ENCODE data around the gene FSTL3. TPM values are rescaled to one million over a fixed set of nuclear protein-coding genes. Genes with fewer than 3 reads are reported as not detected.

The FSTL3 gene
- total and polyA plus RNA-seq, 2 of the 13 experiments (the other 11 are each of a cell fraction or from before 2014, with no cell fraction given) = 13.5 to 15.6 TPM

GRCh38 chr19:685454-685931 lies 9.3 kb downstream of the FSTL3 start (continued):
- no peak for TF ChIP-seq PAXIP1 (CRISPR knock-in tag; conservative IDR thresholded peaks at IDR 0.05)

- Histone ChIP-seq H3K9me3 (ENCODE audit: low read length) (no peaks in the 10 kb centered on the region), H3K79me2 (ENCODE audit: insufficient read depth, low read length) (no peaks in the 10 kb centered on the region), H3K27me3 (ENCODE audit: control insufficient read depth in 1 of 2, insufficient read depth in 2 of 2, low read length in 2 of 2) (peaks cover 0 to 13% of the 10 kb centered on the region in 2 experiments; a peak in 2 of 5 replicates), H3K4me2 (ENCODE audit: low read depth, low read length) (no peak overlapping the region), H3K4me3 (replicated peaks in 1 of 3; ENCODE audit: insufficient read depth in 1 of 3, low read depth in 2 of 3, low read length in 3 of 3) (no peak overlapping the region), H3K4me1 (ENCODE audit: insufficient read depth, low read length) (peaks cover 16% of the 10 kb centered on the region), H3K9ac (ENCODE audit: insufficient read depth, low read depth, low read length) (no peak overlapping the region), H3K27ac (ENCODE audit: extremely low read length, insufficient read depth, low read length) (no peak overlapping the region), H3K36me3 (replicated peaks in 1 of 2; ENCODE audit: control insufficient read depth in 1 of 2, insufficient read depth in 2 of 2, low read length in 2 of 2) (no peaks in the 10 kb centered on the region), H4K20me1 (ENCODE audit: insufficient read depth, low read length) (no peaks in the 10 kb centered on the region), H2AFZ (ENCODE audit: low read length) (no peak overlapping the region)
- intact Hi-C loops (cut with micrococcal nuclease; ENCODE audit: unreplicated experiment) = no loop called here
- BruUV-seq (replicated peaks) = no TSS peak
- WGBS (ENCODE audit: low lambda C conversion rate) = 3% methylated on average over 3 of the region's 17 CpGs
- ChIA-PET POLR2A (interaction anchor here (1.6 kb wide), 1 partner anchor 26 kb away, joined by 4 read pairs; no protein-coding TSS in a partner anchor), CTCF (ENCODE audit: low intra/inter-chr PET ratio, low total read pairs) (no interaction called here)
- no peak for FAIRE-seq
- TF ChIP-seq ZMYM3 (CRISPR knock-in tag; IDR thresholded peaks at IDR 0.05) (0 out of 2 replicates have a peak, but pooled peaks have one; percentile 32), ZNF160 (CRISPR knock-in tag; IDR thresholded peaks at IDR 0.05) (no peak)
- no peak for ATAC-seq
- in situ Hi-C loops (cut with HindIII; ENCODE audit: extremely low pct_ligation_motif_present, low pct_unique_long_range_greater_than_20kb) = no loop called here
- no peak for DNase-seq (ENCODE audit: low spot score)
Observed at GRCh38 chr19:686589-687297, 10.6 kb downstream of the FSTL3 start.

Data from HepG2 (cell line).